Large intestine (tissue), 3 donors: Measurements from ENCODE around the gene KCTD21. TPM values are rescaled to one million over a fixed set of nuclear protein-coding genes. Genes with fewer than 3 reads are reported as not detected.
A peak's percentile ranks its signal among the peaks of the same experiment; 100 is the strongest.

ENCODE experiments used
- DNase-seq, 2 donors: peaks; one replicate each; pipeline versions ENCODE4 v3.0.0 to v3.0.0-alpha.2; 2013
- H3K27ac ChIP-seq: one replicate; pipeline ENCODE4 v1.5.1; 2013; ENCODE audit warnings: low read length
- H3K27me3 ChIP-seq: 2 replicates; pipeline ENCODE4 v1.6.1; 2013; ENCODE audit warnings: low read length; ENCODE audit not compliant: control insufficient read depth, insufficient read depth
- H3K36me3 ChIP-seq: 2 replicates; pipeline ENCODE4 v1.6.1; 2013; ENCODE audit warnings: low read length; ENCODE audit not compliant: control insufficient read depth, insufficient read depth
- H3K4me1 ChIP-seq: one replicate; pipeline ENCODE4 v1.6.1; 2013; ENCODE audit warnings: low read length; ENCODE audit not compliant: control insufficient read depth, insufficient read depth
- H3K4me3 ChIP-seq: one replicate; pipeline ENCODE4 v1.5.1; 2013; ENCODE audit warnings: low read length
- H3K9me3 ChIP-seq: one replicate; pipeline ENCODE4 v1.6.1; 2013; ENCODE audit warnings: mild to moderate bottlenecking, low read depth, low read length, moderate library complexity; ENCODE audit not compliant: control insufficient read depth
- WGBS: methylation state at CpG from one replicate; pipeline ENCODE4 v1.1.5; 2013; ENCODE audit warnings: low lambda C conversion rate; ENCODE audit not compliant: insufficient coverage; 5-methylcytosine and 5-hydroxymethylcytosine counted together
- polyA plus RNA-seq: library from polyadenylated mRNA; unstranded; fragments of 120-200 nt; gene quantifications from one replicate; pipeline ENCODE4 v1.2.1, GENCODE V29; 2013

Gene KCTD21
- polyA plus RNA-seq, 1 donor, result 5.2 TPM

- no peaks in the 10 kb centered on the region for H3K27me3 ChIP-seq
- no peaks in the 10 kb centered on the region for H3K9me3 ChIP-seq
- DNase-seq, result no peak
- no CpG with 5 or more reads among the region's 31 CpGs for WGBS
- peaks cover 18% of the 10 kb centered on the region for H3K36me3 ChIP-seq
- H3K4me3 ChIP-seq, result no peak overlapping the region
- no peak overlapping the region for H3K27ac ChIP-seq
- no peaks in the 10 kb centered on the region for H3K4me1 ChIP-seq
Measured at GRCh38 chr11:78210000-78210608, 21.7 kb upstream of the KCTD21 start.

- Histone ChIP-seq H3K9me3 (no peaks in the 10 kb centered on the region), H3K4me1 (no peaks in the 10 kb centered on the region), H3K36me3 (peaks cover 15% of the 10 kb centered on the region), H3K27me3 (no peaks in the 10 kb centered on the region), H3K27ac (no peak overlapping the region), H3K4me3 (no peak overlapping the region)
- no CpG with 5 or more reads among the region's 18 CpGs for WGBS
- no peak for DNase-seq
Measured at GRCh38 chr11:78209478-78209877, 21.1 kb upstream of the KCTD21 start.

- no peak overlapping the region for H3K4me3 ChIP-seq
- no peaks in the 10 kb centered on the region for H3K4me1 ChIP-seq
- H3K27me3 ChIP-seq, result no peaks in the 10 kb centered on the region
- DNase-seq, result no peak
- H3K9me3 ChIP-seq, result no peaks in the 10 kb centered on the region
- no CpG with 5 or more reads among the region's 16 CpGs for WGBS
- peaks cover 10% of the 10 kb centered on the region for H3K36me3 ChIP-seq
- no peak overlapping the region for H3K27ac ChIP-seq
Measured at GRCh38 chr11:78208257-78209165, 20.1 kb upstream of the KCTD21 start.

- Histone ChIP-seq H3K9me3 (no peaks in the 10 kb centered on the region), H3K36me3 (peaks cover 10% of the 10 kb centered on the region)
- 100% methylated on average over 1 of the region's 11 CpGs for WGBS
Measured at GRCh38 chr11:78207532-78208256, 19.3 kb upstream of the KCTD21 start.

GRCh38 chr11:78205691-78206090 is 17.3 kb upstream of the KCTD21 start:
- no peaks in the 10 kb centered on the region for H3K4me1 ChIP-seq
- DNase-seq, result no peak
- H3K27me3 ChIP-seq, result no peaks in the 10 kb centered on the region
- peaks cover 10% of the 10 kb centered on the region for H3K36me3 ChIP-seq
- no peak overlapping the region for H3K27ac ChIP-seq
- no CpG with 5 or more reads among the region's 7 CpGs for WGBS
- no peak overlapping the region for H3K4me3 ChIP-seq
- no peaks in the 10 kb centered on the region for H3K9me3 ChIP-seq

More at GRCh38 chr11:78207532-78208256, 19.3 kb upstream of the KCTD21 start:
- Histone ChIP-seq H3K4me3 (no peak overlapping the region), H3K27me3 (no peaks in the 10 kb centered on the region), H3K27ac (no peak overlapping the region), H3K4me1 (no peaks in the 10 kb centered on the region)
- DNase-seq, result no peak

GRCh38 chr11:78205256-78205655 is 16.8 kb upstream of the KCTD21 start:
- H3K27me3 ChIP-seq, result no peaks in the 10 kb centered on the region
- no peak for DNase-seq
- H3K36me3 ChIP-seq, result peaks cover 9% of the 10 kb centered on the region
- H3K27ac ChIP-seq, result no peak overlapping the region
- WGBS, result 100% methylated on average over 1 of the region's 4 CpGs
- H3K4me1 ChIP-seq, result no peaks in the 10 kb centered on the region
- no peak overlapping the region for H3K4me3 ChIP-seq
- no peaks in the 10 kb centered on the region for H3K9me3 ChIP-seq

- Histone ChIP-seq H3K36me3 (peaks cover 4% of the 10 kb centered on the region), H3K27ac (no peak overlapping the region), H3K4me3 (no peak overlapping the region), H3K4me1 (no peaks in the 10 kb centered on the region), H3K9me3 (no peaks in the 10 kb centered on the region), H3K27me3 (no peaks in the 10 kb centered on the region)
- WGBS, result no CpG with 5 or more reads among the region's 10 CpGs
- DNase-seq, result no peak
Measured at GRCh38 chr11:78203184-78203583, 14.8 kb upstream of the KCTD21 start.

- no peak overlapping the region for H3K4me3 ChIP-seq
- DNase-seq, result peak; percentile 64 to 83
- peaks cover 6% of the 10 kb centered on the region for H3K36me3 ChIP-seq
- WGBS, result no CpG with 5 or more reads among the region's 3 CpGs
- H3K27me3 ChIP-seq, result no peaks in the 10 kb centered on the region
- no peaks in the 10 kb centered on the region for H3K9me3 ChIP-seq
- no peaks in the 10 kb centered on the region for H3K4me1 ChIP-seq
- H3K27ac ChIP-seq, result no peak overlapping the region
Measured at GRCh38 chr11:78202733-78203167, 14.3 kb upstream of the KCTD21 start.

GRCh38 chr11:78201096-78201818 is 12.8 kb upstream of the KCTD21 start:
- Histone ChIP-seq H3K4me1 (no peaks in the 10 kb centered on the region), H3K9me3 (peaks cover 4% of the 10 kb centered on the region), H3K4me3 (no peak overlapping the region), H3K27ac (no peak overlapping the region), H3K36me3 (peaks cover 6% of the 10 kb centered on the region), H3K27me3 (peaks cover 4% of the 10 kb centered on the region)
- no peak for DNase-seq
- WGBS, result 96% methylated on average over 4 of the region's 9 CpGs

GRCh38 chr11:78200553-78200952 is 12.1 kb upstream of the KCTD21 start:
- Histone ChIP-seq H3K4me3 (no peak overlapping the region), H3K4me1 (no peaks in the 10 kb centered on the region), H3K36me3 (peaks cover 3% of the 10 kb centered on the region), H3K27ac (no peak overlapping the region), H3K27me3 (peaks cover 10% of the 10 kb centered on the region), H3K9me3 (peaks cover 8% of the 10 kb centered on the region)
- WGBS, result no CpG with 5 or more reads among the region's 13 CpGs
- no peak for DNase-seq
